Stimulated activated CD4-positive, alpha-beta T cell treated with anti-CD3 and anti-CD28 coated beads, TNF-alpha, amount 100 ng/mL, for 1 hour (primary cell): ENCODE results near the gene APOL6.

Experiments used
- DNase-seq, 3 donors: peaks; one replicate each; pipeline ENCODE4 v3.0.0-alpha.2; 2020; ENCODE audit warnings: low read depth in 3 of 3, low spot score in 1 of 3

Gene APOL6

DNA sequence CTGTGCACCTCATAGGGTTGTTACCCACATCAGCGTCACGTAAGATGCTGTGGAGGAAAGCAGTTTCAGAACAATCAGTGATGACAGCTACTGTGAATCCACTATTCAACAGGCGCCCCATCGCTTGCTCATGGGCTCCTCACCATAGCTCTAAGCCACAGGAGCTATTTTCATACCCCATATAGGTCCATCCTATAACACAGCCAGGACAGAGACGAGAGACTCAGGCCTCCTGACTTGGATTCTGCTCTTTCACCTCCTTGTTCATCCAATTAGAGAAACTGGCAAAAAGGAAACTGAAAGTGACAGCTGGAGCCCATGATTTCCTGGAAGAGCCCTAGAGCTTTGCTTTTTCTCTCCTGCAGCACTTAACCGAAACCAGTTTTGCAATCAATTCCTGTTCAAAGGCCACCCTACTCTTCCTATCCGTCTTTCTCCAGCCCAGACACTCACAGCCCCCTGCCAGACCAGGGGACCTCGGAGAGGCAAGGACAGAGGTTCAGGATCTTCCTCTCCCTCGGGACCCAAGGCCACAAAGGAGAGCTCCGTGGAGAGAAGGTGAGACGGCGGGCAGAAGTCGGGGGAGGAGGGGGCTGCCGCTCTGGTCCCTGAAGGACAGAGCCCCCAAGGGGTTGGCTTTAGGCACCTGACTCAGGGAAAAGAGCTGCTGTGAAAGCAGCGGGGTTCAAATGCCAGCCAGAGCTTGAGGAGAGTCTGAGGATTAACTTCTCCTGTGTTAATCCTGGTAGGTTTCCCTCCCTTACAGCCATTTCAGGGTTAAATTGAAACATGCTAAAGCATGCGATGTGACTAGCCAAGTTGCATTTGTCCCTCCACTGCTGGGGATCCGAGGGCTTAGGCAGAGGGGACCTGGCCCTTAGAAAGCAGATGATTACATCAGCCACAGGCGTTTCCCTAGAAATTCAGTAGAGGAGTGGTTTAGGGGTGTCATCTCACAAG lies at the start of gene APOL6:
TSS of gene APOL6 (plus strand) at position 381 of the 960 bp plus-strand sequence. CDS start 7,980 bp downstream, outside the sequence.
- peak in 2 of 3 donors; percentile 24 to 33 for DNase-seq

DNA sequence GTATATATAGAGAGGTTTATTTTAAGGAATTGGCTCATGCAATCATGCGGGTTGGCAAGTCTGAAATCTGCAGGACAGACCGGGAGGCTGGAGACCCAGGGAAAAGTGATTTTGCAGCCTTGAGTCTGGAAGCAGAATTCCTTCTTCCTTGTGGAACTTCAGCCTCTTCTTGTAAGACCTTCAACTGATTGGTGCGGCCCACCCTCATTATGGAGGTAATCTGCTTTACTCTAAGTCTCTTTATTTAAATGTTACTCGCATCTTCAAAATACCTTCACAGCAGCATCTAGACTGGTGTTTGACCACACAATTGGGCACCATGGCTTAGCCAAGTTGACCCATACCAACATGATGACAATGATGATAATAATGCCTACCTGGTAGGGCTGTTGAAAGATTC lies 48.9 kb upstream of the APOL6 start:
- DNase-seq, result no peak

- no peak for DNase-seq
Observed at GRCh38 chr22:35600476-35600875, 47.8 kb upstream of the APOL6 start.

GRCh38 chr22:35601013-35601580 lies 47.1 kb upstream of the APOL6 start:
- no peak for DNase-seq

GRCh38 chr22:35601743-35602615 lies 46.3 kb upstream of the APOL6 start:
- DNase-seq, result no peak

DNA sequence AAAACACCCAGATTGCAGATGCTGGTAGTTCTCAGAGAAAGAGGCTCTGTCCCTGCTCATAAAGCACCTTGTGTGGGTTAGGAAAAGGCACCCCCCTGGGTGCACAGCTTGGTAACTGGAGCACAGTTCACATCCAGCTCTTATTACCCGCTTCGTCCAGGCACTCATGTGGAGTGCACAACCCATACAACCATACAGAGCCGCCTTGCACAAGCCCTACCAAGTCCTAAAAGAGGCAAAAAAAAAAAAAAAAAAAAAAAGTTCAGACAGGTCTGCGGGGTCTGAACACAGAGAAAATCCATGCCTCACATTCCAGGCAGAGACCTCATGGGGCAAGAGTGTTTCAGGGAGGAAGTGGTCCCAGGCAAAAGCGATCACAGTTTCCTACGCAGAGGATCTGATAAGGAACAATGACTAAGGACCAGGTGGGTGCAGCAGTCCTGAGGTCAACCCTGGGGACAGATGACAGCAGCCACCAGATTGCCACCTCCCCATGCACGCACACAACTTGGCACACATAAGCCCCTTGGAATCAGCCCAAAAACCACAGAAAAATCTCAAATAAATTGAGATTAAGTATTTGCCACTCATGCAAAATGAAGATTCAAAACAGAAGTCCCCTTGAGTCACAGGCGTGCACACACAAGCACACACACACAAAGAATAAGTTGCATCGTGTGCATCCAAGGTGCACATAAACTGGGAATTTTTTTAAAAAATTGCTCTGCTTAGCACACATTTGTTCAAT lies 43.5 kb upstream of the APOL6 start:
- DNase-seq, result no peak

DNA sequence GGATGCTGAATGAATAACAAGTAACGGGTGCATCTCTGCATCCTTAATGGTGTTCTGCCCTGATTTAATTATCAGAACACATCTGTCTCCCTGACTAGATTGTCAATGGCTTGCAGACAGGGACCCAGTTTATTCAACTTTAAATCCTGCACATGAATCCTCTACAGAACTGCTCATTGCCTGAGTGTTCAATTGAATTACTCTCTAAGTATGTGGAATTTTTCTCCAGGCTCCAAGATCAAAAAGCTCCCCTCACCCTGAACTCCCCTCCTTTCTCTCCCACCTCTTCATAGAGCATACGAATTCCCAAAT lies 42.9 kb upstream of the APOL6 start:
- no peak for DNase-seq

DNA sequence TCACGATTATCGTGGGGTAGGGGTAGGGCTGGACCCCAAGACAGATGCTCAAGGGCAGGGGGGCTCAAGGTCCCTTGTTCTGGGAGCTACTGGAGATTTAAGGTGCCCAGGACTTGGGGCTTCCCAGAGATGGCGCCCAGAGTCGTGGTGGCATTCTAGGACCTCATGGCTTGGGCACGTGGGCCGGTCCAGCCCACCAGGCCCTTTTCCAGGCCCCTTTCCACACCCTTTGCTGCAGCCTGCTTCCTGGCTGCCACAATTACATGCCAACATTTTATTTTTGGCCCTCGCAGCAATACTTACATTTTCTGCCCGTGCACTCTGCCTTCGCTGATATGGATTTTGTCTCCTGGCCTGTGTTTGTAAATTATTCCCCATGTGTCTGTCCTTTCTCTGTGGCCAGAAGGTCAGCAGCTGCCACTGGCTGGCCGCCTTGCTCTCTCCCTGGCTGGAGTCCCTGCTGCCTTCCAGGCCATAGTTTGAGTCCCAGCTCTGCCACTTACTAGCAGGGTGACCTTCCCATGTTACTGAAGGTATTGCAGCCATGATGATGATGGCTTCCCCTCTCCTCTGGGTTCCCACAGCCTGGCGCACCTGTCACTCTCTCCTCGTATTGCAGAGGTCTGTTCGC lies 42.3 kb upstream of the APOL6 start:
- no peak for DNase-seq

DNA sequence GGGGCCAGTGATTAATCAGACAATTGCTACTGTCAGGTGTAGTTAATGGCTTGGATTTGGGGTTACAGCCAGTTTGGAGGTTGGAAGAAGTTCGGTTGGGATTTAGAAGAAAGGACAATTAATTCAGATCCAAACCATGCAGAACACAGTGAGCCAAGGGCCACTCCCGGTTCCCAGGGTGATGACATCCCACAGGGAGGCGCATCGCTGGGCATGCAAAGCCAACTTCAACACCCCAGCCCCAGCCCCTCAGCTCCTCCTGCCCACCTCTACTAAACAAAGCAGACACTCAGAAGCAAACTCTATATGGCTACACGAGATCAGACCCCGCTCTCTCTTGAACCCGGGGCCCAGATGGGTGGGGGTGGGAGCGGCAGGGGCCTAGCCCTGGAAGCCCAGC lies 41.3 kb upstream of the APOL6 start:
- no peak for DNase-seq

DNA sequence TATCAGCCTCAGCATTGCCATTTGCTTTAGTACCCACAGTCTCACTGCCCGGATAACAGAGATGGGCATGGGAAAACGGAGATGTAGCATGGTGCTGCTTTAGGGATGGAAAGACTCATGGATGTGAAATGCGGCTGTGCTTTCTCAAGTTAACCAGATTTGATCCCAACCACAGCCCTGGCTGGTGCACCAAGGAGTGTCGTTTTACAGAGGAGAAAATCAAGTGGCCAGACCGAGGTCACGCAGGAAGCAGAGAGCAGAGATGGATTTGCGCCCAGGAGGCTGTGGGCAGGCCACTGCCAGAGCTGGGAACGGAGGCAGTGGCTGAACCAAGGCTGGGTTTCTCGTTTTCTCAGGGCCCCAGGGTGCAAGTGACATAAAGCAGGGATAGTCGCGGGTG lies 40.2 kb upstream of the APOL6 start:
- no peak for DNase-seq

GRCh38 chr22:35609261-35609660 lies 39.0 kb upstream of the APOL6 start:
- no peak for DNase-seq

DNA sequence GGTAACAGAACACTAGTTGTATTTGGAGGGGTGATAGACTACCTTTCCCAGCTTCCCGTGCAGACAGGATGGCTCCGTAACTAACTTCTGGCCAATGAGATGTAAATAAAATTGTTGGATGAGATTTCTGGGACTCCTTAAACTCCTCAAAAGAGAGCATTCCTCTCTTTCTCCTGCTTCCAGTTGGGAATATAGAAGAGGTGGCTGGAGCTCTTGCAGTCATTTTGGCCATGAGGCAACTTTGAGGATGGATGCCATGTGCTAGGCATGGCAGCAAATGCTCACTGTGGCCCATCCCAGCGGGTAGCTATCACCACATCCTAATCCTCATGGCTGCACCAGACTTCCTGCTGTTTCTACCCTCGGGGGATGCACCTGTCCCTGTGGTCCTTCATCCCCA lies 38.5 kb upstream of the APOL6 start:
- no peak for DNase-seq

DNA sequence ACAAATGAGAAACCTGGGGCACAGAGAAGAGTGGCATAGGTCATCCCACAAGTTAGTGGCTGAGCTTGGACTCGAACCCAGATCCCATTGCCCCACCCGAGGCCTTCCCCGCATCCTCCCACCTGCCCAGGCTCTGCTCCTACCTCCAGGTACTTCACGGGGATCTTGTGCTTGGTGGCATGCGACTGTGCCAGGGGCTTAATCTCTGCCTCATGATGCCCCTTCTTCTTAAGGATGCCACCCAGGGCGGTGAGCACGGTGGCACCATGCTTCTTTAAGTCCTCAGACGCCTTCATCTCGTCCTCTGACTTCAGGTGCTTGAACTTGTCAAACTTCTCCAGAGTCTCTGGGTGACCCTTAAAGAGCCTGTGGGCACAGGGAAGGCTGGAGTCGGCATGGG lies 37.5 kb upstream of the APOL6 start:
- DNase-seq, result no peak

- no peak for DNase-seq
Observed at GRCh38 chr22:35611200-35611890, 36.9 kb upstream of the APOL6 start.

DNA sequence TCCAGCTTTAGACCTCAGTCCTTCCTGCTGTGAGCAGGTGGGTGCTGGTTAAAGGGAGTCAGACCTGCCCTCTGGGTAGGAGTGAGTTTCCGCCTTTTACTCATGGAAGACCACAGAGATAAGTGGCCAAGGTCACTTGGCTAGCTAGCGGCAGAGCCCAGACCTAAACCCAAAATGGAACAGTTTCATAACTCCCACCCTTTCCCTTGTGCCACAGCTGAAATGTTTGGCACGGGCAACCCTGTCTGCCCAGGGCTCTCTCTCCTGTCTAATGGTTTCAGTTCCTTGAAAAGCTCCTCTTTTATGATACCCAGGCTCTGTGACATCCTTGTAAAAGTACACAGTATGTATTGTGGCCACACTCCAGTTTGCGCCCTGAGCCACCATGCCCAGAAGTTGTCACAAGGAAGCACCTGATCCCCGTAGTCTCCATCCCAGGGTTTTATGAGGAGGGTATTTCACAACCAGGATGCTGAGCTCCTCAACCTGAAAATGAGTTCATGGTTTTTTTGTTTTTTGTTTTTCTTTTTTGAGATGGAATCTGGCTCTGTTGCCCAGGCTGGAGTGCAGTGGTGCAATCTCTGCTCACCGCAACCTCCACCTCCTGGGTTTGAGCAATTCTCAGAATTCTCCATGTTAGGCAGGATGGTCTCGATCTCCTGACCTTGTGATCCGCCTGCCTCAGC lies 36.2 kb upstream of the APOL6 start:
- DNase-seq, result no peak

DNA sequence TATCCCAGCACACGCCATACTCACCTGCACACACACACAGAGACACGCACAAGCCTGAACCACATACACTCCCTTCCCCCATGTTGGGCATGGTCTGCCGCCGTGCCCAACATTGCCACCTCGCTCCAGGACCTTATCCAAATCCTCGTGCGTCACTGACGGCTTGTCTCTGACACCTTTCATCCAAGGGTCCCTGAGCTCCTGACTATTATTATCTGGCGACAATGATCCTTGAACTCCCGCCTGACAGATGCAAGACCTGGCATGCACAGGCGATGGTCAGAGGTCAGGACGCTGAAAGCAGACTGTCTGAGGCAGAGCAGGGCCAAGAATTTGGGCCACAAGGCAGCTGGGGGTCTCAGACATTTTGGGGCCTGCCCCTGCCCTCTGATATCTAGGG lies 35.3 kb upstream of the APOL6 start:
- no peak for DNase-seq

DNA sequence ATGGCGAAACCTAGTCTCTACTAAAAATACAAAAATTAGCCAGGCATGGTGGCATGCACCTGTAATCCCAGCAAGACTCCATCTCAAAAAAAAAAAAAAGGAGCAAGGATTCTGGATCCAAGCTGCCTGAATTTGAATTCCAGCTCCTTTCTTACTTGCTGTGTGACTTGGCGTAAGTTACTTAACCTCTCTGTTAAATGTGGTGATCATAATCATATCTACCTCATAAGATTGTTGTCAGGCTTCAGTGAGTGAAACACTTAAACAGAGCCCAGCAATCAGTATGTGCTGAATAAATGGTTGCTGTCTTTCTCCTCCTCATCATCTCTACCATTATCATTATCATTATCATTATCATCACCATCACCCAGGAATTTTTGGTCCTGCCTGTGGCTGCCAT lies 33.8 kb upstream of the APOL6 start:
- DNase-seq, result no peak

GRCh38 chr22:35615156-35615555 lies 33.1 kb upstream of the APOL6 start:
- no peak for DNase-seq

DNA sequence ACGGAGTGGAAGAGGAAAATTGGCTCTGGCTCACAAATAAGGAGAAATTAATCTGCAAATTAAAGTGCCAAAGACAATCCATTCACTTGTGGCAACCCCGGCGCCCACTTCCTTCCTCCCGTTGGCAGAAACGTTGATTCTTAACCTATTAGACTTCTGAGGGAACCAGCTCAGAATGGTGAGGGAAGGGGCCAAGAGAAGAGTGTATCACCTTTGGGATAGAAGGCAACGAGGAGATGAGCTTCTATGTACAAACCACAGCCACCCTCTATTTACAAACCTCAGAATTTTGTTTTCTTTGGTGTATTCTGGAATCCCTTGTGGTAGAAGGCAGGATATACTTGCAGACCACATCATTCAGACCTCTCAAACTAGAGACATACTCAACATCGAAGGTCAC lies 32.2 kb upstream of the APOL6 start:
- DNase-seq, result no peak
